ENCODE results near the gene WBP1L.
A peak's percentile ranks its signal among the peaks of the same experiment; 100 is the strongest.

Gene WBP1L

DNA sequence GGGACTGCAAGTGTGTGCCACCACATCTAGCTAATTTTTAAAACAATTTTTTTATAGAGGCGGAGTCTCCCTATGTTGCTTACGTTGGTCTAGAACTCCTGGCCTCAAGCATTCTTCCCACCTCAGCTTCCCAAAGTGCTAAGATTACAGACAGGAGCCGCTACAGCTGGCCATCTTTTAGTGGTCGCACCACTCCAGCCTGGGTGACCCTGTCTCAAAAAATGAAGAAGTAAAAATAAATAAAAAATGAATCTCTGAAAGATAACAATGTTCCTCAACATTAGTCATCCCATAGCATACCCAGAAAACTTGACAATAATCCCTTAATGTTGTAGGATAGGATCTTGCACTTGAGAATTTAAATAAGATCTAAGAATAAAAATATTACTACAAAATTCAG lies 18.2 kb downstream of the WBP1L start:
- no peak for DNase-seq

DNA sequence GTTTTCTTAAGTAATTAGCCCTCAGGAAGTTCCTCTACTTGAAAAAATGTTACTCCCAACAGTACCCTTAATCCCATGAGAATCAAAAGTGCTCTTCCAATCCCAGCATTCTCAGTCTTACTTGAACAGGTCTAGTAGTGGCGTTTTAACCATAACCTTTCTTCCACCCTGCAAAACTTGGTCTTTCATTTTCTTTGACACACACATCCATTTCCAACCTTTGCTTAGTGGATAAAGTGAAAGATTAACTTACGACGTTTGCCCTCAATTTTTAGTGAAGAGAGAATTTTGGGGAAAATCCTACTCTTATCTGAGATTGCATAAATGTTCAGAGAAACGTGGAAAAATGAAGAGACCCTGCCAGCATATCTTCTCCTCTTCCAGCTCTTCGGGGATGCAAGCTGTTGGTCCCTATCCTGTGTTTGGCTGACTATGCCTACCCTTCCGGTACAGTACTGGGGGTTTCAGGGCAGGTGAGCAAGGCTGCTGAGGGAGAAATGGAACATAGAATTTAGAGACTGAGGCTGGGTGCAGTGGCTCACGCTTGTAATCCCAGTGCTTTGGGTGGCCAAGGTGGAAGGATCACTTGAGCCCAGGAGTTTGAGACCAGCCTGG lies 18.8 kb downstream of the WBP1L start:
- no peak for DNase-seq

DNA sequence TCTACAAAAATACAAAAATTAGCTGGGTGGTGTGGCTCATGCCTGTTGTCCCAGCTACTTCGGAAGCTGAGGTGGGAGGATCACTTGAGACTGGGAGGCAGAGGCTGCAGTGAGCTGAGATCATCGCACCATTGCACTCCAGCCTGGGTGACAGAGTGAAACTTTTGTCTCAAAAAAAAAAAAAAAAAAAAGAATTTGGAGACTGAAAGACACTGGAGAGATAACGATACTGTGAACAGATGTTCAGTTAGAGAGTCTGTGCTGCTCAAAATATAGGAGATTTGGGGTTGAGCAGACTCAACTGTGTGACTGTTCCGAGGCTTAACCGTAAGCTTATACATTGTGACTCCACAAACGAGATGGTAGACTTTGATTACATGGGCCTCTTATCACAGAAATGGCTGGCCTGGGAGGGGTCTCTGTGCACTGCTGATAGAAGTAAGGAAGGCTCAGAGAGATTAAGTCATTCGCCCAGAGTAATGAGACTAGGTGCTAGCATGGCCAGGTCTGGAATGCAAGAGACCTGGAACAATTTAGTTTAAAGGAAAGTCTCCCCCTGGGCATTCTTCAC lies 19.4 kb downstream of the WBP1L start:
- peak; percentile 95 for DNase-seq

DNA sequence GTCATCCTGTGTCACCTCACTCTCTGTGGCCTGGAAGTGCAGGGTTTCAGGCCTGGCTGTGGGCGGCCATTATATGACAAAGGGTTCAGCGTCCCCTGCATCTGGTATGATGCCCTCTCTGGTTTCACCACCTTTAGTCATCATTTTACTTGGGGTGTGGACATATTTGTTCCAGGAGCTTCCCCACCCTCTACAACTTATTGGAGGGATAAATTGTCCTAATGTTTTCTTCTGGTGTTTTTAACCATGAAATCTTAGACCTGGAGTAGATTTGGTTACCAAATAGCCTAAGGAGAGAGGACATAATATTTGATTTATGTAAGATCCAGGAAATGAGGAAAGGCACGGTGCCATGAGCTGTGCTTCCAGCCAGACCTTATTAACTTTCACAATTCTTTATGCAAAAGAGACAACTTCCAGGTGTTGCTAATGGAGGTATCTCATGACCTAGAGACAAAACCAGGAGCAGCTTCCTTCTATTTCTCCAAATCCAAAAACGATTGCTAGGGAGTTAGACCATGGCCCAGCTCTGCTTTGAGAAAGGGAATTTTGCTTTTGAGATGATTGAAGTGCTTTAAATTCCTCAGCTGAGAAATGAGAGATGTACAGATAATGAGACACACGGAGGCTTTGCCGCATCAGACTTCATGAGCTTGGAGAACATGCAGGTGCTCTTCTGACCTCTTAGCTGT lies 20.9 kb downstream of the WBP1L start:
- no peak for DNase-seq

DNA sequence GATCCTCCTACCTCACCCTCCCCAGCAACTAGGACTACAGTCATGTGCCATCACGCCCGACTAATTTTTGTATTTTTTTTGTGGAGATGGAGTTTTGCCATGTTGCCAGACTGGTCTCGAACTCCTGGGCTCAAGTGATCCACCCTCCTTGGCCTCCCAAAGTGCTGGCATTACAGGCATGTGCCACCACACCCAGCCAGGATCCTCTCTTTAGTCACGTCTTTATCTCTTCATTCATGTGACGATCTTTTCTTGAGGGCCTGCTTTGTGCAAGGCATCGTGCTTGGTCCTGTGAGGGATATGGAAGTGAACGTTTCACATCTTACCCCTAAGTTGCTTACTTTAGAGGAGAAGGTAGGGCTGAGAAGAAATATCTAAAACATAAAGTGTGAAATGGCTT lies 21.6 kb downstream of the WBP1L start:
- DNase-seq = peak; percentile 55

DNA sequence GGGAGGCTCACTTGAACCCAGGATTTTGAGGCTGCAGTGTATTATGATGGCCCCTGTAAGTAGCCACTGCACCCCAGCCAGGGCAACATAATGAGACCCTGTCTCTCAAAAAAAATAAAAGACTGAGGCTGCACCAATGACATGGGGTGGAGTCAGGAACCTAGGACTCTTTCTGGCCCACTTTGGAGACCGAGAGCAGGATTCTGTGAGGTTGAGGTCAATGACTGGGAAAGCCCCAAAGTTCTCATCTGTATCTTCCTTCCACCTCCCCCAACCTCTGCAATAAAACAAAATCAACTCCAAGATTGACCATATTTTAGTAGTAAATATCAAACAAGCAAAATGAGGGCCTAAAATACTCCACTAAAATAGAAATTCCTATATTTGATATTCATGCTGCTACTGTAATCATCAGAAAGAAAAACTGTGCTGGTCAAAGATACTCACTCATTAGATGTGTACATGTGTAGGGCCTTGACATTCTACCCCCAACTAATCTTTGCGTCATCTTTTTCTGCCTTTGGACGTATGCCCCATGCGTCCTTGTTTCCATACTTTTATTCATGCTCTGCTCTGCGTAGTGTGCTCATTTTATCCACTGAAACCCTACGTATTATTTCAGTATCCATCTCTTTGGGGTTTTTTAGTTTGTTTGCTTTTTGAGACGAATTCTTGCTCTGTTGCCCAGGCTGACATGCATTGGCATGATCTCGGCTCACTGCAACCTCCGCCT lies 23.8 kb downstream of the WBP1L start:
- no peak for DNase-seq

DNA sequence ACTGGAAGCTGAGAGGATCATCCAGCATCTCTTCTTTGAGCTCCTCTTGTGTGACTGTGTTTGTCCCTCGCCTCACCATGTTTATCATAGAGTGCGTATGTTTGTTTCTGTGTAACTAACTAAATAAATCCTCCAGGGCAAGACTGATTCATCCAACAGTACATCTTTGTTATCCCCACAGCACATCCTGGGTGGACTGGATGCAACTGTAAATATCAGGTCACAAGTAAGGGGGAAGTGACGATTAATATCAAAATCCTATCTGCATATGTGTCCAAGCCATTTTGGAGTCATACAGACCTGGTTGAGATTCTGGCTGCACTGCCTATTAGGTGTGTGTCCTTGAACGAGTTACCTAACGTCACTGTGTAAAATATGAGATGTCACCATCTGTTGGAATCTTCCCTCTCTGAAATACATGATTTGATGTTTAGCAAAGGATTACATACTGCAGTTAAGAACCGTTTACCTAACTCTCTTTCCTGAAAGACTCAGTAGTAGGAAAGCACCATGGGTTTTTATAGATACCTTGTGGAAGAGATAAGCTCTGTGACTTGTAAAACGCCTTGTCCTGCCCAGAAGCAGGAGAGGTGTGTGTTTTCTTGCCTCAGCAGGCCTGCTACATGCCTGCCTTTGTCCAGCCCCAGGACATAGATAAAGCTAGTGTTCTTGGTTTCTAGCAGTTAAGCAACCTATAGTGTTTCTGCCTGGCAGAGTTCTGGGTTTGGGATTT lies 25.8 kb downstream of the WBP1L start:
- DNase-seq = peak; percentile 66

DNA sequence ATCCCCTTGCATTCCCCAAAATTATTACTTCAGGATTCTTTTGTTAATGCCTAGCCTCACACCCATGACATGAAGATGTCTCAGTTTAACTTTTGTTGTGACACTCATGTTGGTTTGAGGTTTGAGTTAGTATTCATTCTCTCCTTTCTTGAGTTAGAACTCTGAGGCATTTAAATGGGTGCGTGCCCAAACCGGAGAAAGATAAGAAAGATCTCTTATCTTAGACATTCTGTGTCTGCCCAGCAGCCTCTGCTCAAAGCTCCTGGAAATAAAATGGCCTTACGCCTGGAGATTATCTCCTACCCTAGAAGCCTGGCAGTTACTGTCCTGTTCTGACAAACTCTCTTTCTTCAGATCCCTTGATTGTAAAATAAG lies 26.3 kb downstream of the WBP1L start:
- DNase-seq = peak; percentile 68

DNA sequence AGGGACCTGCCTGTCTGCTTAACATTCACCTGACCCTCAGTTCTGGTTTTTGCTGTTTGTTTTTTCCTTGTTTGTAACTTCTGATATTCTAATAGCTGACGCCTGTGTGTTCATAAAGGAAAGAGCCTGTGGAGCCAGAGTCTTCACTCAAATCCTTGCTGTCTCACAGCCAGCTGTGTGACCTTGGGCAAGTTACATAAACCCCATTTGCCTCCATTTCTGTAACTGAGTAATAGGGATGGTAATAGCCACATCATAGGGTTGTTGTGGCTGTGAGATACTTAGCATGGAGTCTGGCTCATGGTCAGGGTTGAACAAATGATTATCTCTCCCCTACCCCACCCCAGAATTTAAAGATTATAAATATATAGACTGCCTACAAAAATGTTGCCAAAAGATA lies 27.0 kb downstream of the WBP1L start:
- no peak for DNase-seq

DNA sequence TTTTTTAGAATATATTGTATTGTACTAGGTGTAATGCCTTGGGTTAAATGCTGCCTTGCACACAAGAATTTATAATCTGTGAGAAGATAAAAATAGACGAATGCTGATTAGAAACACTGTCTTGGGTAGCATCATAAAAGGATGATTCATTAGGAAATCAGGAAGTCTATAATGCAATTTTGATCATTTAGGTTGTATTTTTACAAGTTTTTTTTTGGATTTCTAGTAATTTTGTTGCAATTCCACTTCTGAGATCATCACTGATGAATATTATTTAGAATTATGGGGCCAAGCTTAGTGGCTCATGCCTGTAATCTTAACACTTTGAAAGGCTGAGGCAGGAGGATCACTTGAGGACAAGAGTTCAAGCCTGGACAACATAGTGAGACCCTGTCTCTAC lies 29.6 kb downstream of the WBP1L start:
- DNase-seq = no peak

DNA sequence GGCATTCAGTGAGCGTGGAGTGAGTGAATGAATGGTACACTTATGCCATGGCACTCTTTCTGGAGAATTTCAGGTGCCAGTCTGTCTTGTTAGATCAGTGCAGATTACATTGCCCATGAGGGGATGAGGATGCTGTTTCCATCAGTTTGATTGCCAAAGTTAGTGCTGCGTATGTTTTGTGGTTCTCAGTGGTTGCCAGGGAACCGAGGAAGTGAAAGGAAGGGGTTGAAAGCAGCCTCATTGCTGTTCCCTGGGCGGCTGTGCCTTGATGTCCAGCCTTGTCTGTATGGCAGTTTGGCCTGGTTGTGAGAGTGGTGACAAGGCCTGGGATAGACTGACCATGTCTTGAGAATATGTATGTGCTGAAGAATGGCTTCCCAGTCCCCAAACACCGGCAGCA lies 30.2 kb downstream of the WBP1L start:
- DNase-seq = peak; percentile 57

DNA sequence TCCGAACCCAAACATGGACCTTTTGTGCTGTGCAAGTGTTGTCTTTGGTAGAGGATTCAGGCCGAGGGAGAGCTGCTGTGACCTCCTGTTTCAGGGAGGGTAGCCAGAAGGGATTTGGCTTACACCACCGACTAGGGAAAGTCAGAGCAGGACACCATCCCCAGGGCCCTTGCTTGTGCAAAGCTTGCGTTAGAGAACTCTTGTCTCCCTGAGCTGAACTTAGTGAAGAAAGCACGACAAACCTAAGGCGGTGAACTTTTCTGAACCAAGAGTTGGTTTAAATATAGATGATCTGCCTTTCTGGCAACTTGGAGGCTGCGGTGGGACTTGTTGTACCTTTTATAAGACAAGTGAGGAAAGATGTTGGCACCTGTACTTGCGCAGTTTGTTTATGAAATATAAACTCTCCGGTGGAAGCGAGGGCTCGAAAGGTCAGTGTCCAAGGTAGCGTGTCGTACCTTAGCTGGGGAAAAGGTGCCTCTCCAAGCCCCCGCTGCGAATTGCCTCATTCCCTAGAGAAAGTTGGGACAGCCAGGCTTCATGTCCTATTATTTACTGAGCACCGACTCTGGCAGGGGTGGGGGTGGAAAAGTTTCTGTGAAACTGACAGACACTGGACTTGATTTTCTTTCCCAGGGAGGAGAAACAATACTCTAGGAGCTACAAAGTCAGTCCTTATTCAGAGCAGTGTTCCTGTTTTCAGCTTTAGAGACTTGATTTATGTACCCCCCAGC lies 31.6 kb downstream of the WBP1L start:
- DNase-seq = no peak

DNA sequence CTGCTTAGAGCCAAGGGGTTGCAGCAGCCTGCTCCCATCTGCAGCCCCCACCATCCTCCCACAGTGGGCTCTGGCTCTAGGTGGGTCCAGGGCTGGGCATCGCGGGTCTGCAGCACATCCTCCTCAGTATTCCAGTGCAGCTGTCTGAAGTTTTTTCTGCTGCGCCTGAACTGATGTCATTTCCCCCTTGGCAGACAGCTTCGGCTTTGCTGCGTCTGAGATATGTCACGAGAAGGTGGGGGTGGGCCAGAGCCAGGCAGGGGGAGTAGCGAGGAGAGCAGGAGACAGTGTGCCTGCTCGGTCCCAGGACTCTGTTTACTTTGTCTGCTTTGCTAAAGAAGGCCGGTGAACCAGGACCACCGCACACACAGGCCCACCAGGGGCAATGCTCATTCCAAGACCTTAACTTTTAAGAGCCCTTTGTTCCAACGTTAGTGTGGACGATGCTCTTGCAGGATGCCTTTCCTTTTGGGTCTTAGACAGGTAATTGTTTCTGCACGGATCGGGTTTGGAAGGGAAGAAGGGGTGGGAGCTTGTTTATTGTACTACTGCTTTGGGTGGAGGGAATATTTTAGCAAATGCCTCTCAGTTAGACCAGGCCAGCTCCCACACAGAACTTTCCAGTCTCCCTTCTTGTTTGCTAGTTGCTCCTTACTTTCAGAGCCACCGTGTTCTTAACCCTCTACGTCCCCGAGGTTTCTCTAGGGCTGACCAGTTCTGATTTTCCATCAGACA lies 32.4 kb downstream of the WBP1L start:
- DNase-seq = peak; percentile 85

DNA sequence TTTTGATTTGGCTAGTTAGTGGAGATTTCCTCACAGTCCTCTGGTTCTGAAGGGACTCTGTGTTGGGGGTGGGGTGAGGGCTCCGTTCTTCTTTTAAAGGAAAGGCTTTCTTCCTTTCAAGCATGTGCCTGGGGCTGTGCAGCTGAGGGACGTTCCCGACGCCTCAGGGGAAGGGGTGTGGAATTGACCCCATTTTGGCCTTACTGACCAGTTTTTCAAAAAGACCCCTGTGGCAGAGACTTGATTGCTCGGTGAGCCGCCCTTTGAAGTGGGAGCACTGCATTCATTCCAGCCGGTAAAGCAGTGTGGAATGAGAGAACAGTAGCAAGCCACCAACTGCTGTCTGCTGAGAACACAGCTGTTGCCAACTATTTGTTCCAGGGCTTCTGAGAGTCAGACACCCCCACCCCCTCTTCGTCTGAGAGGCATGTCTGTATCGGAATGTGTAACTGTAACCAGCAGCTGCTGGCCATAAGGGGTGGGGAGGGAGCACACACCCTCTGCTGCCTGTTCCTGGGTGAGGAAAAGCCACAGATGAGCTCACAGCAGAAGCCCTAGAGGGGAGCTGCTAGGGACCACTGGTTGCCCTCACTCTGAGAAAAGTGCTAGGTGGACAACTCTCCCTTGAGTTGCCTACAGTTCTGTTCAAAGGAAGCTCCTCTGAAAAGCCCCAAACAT lies 33.2 kb downstream of the WBP1L start:
- peak; percentile 91 for DNase-seq

DNA sequence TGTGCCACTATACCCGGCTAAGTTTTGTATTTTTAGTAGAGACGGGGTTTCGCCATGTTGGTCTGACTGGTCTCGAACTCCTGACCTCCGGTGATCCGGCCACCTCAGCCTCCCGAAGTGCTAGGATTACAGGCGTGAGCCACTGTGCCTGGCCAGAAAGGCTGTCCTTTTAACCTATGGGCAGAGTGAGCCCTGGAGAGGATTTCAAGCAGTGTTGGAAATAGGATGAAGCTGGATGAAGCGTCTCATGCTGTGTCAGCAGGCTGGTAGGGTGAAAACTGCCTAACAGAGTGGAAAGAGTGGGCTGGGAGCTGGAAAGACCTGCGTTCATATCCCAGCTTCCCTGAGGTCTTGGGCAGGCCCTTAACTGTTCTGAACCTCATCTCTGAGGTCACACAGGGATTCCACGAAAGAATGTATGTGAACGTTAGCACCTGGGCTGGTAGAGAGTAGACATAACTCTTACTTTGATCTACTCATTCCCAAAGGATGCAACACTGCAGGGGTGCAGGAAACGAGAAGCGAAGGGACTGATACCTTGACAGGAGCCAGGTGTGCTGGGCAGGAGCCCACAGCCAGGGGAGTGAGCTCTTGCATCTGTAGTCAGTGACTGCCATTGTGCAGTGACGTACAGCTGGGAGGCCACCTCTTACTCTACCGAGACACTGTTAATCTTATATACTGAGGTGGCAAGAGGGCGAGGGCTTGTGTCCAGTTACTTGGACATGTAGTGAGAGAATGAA lies 34.1 kb downstream of the WBP1L start:
- no peak for DNase-seq

DNA sequence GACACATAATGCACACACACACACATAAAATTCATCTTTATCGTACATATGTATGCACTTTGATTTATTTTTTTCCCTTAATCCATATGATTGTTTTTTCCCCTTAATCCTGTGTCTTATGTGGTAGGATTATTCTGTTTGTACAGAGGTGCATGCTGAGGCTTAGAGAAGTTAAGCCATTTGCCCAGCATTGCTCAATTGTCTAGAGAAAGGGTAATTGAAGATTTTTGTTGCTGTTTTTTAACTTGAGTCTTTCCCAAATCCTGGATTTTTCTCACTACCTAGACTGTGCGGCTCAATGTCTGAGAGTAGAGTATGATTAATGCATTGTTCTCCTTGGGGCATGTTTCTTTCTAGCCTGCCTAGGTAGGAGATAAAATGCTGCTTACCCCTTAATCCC lies 35.0 kb downstream of the WBP1L start:
- no peak for DNase-seq

DNA sequence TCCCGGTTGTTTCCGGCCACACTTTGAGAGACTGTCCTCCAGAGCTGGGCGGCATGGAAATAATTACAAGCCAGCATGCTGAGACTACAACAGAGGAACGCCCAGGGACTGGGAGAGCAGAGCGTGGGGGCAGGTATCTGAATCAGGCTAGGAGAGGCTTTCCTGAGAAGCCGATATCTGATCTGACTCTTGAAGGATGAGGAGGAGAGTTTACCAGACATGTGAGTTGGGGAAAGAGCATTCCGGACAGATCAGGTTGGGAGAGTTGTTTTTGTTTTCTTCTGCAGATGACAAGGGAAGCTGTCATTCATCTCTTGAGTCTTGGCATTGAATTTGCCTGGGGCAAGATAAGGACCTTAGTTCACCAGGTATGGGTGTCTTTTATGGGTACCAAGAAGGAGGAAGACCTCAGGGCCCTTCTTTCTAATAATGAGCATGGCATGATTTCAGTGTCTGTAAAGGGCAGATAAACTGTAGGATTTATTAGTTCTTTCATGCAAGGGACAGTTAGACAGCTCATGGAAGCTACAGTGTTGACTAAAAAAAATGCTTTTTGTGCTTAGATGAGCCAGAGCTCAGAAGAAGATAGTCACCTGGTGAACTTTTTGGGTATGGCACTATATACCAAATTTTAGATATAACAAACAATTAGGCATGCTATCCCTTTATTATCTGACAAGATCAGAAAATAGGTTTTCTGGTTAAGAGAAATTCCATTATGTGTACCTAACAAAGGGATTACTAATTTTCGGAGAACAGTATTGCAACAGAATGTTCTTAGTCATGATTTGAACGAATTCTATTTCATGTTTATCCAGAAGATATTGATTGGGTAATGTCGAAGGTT lies 36.2 kb downstream of the WBP1L start:
- peak; percentile 54 for DNase-seq

DNA sequence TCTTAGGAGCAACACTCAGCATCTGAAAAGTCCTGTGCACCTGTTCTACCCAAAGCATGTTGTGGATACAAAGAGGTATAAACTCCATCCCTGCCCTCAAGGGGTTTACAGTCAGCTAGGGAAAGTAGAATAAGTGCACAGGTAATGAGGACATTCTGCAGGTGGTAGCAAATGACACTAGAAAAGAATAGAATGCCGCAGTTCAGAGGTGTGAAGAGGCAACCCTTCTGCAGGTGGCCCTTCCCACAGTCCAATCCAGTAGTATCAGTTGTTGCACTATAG lies 36.7 kb downstream of the WBP1L start:
- no peak for DNase-seq

DNA sequence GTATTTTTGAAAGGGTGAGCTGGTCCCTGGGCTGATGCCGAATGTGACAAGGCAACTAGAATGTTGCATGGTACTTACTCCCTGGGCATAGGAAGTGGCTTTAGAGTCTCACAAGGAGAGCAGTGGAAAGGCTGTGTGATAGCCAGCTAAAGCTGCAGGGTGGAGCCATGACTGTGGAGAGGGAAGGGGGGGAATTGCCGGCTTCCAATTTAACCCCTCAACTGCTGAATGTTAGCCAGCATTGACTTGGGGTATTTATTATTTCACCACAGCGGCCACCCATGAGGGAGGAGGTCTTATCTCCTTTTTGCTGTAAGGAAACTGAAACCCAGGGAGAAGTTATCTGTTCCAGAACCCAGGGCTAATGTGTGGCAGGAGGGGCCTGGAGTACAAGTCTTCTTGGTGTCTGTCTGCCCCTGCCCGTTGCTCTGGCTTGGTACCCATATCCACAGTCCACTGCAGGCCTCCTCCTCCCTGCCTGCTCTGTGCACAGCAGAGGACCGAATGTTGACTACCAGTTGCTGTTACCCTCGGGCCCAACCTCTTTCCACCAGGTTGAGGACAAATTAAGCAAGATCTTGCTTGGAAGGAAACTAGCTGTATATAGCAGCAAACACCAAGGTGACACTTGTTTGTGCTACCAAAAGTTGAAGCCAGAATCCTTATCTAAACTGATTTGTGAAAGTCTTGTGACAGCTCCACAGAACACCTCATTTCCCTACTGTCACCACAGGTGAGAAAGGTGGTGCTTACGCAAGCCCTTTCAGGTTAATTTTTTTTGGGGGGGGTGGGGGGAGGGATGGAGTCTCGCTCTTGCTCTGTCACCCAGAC lies 37.6 kb downstream of the WBP1L start:
- peak; percentile 97 for DNase-seq
